GM18498 (cell line): Measurements from ENCODE around the gene SH3RF2.
A peak's percentile ranks its signal among the peaks of the same experiment; 100 is the strongest.
"Not testable (repeated sequence)": the region's sequence is repeated elsewhere in the genome, so short reads cannot be mapped to it uniquely, and the experiment has no call there.

ENCODE experiments used
- ATAC-seq: cut with Tn5 transposase; IDR thresholded peaks from one replicate; pipeline ENCODE4 v1.9.1; 2021; ENCODE audit warnings: mild to moderate bottlenecking, moderate library complexity; ENCODE audit not compliant: unreplicated experiment

SH3RF2 gene

DNA sequence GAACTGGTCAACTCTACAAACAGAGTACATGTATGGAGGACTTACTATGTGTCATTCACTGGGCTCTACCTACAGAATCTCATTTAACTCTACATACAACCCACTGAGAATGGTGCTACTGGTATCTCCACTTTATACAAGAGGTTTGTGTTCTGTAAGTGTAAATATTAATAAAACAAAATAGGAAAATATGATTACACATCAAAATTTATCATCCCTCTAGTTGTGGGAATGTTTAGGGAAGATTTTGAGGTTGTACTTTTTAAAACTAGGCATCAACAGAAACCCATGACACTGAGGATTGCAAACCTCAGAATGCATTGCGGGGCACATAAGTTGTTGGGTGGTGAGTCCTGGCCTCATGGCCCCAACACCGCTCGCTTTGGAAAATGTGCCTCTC, 11.7 kb downstream of the SH3RF2 start:
- no peak for ATAC-seq

DNA sequence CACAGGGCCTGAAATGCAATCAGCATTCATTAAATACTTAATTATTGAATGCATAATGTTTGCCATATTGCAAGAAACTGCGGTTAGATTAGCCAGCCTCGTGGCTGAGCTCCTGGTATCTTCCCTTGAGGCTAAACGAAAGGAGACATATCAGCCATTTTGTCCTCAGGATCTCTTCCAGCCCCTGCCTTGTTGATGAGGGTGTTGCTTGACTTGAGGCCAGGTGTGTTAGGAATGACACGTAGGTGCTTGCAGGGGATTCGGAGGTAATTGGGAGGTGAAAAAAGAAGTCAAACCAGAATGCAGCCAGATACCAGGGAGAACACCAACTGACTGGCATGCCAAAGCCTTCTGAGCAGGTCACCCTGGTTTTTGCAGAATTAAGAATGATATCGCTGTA, 12.5 kb downstream of the SH3RF2 start:
- no peak for ATAC-seq

DNA sequence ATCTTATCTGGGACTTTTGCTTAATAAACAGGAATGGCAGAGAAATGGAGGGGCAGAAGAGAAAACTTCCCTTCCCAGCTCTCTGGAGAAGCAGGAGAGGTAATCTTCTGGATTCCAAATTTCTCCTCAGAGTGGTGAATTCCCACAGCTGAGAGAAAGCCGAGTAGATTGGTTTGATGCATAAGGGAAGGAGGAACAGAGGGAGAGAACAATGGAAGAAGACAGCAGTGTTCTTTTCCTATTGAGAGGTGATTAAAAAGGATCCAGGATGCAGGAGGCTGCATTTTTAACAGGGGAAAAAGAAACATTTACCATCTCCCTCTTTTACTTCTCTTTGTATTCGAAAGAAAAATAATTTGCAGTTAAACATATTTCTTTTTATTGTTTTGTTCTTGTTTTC, 13.1 kb downstream of the SH3RF2 start:
- no peak for ATAC-seq

DNA sequence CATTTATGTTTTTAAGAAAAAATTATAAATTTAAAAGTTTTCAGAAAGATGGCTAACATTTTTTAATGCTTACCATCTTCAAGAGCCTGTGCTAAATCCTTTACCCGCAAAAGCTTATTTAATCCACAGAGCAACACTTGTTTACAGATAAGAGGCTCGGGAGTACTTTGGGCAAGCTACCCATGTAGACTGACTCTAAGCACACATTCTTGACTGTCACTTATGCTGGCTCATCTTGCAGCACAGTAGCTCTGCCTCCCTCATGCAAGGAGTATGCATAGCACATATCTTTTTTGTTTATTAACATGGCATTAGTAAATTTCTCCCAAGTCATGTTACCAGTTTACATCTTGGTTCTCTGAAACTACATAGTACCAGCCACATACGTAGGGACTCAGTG, 14.7 kb downstream of the SH3RF2 start:
- ATAC-seq = no peak

DNA sequence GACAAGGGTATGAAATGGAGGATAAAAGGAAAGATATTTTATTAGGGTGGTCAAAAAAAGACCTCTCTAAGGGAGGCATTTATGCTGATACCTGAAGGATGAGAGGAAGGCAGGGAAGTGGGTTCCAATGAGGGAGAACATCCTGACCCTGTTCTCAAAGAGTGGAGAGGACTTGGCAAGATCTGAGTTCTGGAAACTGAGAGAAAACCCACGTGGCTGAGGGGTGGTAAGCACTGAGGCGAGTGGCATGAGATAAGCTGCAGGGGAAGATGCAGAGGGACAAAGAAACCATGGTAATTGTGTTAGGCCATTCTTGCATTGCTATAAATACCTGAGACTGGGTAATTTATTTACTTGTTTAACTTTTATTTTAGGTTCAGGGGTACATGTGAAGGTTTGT, 16.8 kb downstream of the SH3RF2 start:
- ATAC-seq = no peak

DNA sequence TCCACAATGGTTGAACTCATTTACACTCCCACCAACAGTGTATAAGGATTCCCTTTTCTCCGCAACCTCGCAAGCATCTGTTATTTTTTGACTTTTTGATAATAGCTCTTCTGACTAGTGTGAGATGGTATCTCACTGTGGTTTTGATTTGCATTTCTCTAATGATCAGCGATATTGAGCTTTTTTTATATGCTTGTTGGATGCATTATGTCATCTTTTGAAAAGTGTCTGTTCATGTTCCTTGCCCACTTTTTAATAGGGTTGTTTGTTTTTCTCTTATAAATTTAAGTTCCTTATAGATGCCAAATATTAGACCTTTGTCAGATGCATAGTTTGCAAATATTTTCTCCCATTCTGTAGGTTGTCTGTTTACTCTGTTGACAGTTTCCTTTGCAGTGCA, 17.8 kb downstream of the SH3RF2 start:
- not testable (repeated sequence) for ATAC-seq

DNA sequence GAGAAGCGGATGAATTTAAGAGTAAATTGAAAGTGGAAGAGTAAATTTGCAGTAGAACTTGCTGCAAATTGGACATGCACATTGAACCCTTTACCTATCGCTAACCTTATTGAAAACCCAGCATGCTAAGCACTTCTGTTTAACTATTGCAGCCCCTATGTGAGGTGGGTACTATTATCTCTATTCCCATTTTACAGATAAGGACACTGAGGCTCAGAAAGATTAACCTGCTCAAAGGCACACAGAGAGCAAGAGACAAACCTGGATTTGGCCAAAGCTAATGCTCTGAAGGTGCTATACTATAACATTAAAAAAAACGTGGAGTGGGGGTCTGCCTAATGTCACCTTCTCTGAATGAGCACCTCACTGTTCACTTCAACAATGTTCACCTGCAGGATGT, 21.0 kb downstream of the SH3RF2 start:
- no peak for ATAC-seq

DNA sequence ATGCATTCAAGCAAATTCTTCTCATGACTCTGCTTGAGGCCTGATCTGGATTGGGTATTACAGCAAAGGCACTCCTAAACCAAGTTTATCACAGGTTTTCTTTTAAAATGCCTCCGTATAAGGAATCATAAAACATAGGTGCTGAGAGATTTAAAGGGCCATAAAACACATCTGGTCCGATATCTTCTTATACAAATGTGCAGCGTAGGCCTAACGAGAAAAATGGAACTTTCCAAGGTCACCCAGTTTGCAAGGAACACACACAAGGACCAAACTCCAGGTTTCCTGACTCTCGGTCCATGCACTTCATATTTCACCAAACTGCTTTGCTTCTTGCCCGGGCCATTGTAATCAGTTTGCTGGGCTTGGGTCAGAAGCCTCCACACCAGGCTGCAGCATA, 22.1 kb downstream of the SH3RF2 start:
- no peak for ATAC-seq

DNA sequence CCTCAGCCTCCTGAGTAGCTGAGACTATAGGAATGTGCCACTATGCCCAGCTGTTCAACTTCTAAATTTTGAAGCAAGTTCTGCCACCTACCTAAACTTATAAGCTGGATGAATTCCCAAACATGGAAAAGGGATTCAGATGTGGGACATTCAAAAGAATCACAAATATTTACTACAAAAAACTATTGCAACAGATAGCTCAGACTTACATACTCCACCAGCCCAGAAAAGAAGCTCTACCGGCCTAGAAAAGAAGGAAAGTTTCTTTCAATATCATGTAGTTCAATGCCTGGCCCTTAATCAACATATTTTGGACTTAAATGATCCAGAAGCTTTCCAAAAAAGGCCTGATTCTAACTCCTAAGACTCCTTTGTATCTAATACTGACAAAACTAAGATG, 23.8 kb downstream of the SH3RF2 start:
- ATAC-seq = no peak

DNA sequence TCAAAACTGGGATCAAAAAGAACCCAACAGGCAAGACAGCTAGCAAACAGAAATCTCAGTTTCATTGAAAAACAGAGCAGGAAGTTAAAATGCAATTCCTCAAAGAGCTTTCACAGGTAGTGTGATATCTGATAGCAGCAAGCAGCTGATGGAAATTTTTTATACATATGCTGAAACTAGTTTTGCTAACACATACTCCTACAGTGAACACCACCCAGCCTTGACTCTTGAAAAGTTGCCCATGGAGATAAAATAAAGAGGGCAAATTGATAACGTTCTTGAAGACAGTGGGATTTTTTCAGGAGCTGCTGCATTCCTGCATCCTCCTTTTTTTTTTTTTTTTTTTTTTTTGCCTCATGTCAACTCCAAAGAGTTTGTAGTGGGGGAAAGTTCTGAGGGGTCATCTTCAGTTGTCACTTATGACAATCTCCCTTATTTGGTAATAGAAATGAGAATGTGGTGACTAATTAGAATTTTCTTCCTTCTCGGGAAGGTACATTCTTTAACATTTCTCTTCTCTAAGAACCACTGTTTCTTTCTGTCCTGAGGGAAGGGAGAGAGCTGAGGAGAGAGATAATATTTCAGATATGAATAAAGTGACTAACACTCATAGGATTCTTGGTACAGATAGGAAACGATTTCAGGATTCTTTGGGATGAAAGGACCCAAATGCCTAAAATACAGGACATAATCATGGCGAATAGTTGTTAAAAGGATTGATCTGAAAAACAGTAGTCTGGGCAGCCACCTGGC, 24.6 kb downstream of the SH3RF2 start:
- no peak for ATAC-seq

DNA sequence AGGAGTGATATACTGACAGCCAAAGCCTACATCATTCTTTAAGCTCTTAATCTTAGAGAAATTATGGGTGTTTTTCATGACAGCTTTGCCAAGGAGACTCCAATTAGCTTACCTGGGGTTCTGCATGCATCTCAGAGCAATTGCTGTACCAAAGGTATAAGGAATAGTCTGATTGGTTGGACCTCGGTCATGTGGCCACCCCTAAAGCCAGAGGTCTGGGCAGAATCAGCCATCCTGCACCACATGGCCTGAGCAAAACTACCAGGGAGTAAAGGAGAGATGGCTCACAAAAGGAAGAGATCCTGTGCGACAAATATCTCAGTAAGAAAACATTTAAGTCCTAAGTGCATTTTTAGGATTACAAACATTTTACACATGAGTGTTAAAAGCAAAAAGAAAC, 25.6 kb downstream of the SH3RF2 start:
- no peak for ATAC-seq

DNA sequence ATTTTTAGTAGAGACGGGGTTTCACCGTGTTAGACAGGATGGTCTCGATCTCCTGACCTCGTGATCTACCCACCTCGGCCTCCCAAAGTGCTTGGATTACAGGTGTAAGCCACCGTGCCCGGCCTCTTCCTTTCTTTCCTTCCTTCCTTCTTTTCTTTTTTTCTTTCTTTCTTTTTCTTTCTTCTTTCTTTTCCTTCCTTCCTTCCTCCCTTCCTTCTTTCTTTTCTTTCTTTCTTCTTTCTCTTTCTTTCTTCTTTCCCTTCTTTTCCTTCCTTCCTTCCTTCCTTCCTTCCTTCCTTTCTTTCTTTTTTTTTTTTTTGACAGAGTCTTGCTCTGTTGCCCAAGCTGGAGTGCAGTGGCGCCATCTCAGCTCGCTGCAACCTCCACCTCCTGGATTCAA, 27.6 kb downstream of the SH3RF2 start:
- not testable (repeated sequence) for ATAC-seq

DNA sequence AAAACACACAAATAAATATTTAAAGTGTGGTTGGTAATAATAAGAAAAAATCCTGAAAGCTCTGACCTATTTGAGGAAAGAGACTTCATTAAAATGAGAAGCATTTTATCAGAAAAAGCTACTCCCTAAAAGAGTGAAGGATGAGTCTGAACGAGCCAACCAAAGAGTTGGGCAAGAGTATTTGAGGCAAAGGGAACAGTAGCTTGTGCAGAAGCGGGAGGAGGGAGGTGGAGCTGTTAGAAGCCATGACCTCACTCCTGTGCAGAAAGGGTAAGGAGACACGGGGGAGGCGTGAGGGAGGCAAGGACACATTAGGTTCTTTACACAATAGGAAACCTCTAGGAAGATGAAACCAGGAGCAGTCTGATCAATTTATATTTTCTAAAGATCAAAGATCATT, 29.4 kb downstream of the SH3RF2 start:
- no peak for ATAC-seq

DNA sequence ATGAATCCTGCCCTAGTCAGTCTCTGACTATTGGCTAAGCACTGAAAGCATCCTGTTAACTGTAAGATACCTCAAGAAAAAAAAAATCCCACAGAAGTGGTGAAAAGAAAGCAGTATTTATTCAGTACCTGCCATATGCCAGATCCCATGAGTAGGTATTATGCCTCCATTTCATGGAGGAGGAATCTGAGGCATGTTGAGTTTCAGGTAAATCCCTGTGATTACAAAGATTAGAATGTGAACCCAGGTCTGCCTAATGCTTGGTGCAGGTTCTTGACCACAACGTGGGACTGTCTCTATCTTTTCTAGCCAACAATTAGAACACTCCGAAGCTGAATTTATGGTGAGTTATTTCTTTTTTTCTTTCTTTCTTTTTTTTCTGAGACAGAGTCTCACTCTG, 30.9 kb downstream of the SH3RF2 start:
- no peak for ATAC-seq

DNA sequence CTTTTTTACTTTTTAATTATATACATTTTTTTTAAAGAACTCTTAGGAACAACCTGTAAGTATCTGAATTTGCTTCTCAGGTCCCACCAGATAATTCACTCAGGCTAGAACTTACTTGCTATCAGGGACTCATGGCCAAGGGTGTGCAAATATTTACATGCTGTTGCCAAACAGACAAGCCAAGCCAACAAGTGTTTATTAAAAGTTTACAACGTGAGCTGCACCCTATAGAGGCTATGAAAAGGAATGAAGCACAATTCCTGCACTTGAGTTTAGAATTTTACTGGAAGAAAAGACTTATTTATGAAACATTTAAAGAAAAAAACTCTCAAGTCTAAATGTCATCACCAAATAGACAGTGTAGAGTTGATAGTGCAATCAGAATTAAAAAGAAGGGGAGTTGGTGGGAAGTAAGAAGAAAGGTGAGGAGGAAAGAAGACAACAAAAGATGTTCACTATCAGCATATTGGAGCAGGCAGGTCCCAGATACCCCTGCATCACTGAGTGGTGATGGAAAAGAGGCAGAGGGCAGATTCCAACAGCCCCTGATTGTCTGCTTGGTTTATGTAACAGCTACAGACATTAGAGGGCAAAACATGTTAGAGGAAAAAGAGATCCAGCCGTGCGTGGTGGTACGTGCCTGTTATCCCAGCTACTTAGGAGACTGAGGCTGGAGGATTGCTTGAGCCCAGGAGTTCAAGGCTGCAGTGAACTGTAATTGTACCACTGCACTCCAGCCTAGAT, 32.8 kb downstream of the SH3RF2 start:
- no peak for ATAC-seq

DNA sequence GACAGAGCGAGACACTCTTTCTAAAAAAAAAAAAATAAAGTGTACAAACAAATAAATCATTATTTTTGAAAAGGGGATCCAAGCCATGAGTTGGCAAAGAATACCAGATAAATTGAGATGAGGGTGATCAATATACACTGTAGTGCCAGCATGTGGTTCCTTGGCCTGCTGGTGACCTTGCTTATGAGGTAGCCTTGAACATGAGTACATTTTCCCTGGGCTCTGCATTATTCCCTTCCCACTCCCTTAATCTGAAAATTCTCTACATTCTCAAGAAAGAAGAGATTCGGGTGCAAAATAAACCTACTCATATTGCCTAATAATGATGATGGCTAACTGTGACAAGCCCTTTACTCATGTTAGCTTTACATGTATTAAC, 33.3 kb downstream of the SH3RF2 start:
- no peak for ATAC-seq

DNA sequence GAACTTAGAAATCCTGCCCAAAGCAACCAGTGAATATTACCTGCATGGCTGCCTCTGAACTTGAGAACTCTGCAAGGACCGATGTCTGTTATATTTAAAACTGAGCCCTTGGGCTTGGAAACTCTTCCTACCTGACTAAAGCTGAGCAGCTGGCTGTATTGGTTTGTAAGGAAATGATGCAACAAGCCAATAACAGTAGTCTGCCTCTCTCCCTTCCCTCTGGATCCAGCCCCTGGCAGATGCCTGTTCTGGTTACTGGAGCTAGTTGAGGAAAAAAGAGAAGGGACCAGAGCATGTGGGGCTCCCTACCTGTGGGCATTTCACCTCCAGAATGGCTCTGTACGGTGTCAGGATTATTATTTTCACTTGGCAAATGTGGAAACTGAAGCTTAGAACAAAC, 34.7 kb downstream of the SH3RF2 start:
- ATAC-seq = no peak

DNA sequence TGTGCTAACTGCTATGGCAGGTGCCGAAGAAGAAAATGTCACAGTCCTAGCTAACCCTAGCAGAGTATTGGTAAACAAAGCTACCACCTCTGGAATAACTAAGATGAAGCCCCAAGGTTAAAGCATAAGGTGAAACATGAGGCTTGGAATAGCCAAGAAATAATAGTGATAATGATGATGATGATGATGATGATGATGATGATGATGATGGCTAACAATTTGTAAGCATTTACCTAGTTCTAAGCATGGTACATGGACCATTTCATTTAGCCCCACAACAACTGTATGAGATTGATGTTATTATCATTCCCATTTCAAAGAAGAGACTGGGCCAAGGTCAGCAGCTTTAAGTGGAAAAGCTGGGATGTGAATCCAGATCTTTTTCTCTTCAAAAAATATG, 35.3 kb downstream of the SH3RF2 start:
- no peak for ATAC-seq

DNA sequence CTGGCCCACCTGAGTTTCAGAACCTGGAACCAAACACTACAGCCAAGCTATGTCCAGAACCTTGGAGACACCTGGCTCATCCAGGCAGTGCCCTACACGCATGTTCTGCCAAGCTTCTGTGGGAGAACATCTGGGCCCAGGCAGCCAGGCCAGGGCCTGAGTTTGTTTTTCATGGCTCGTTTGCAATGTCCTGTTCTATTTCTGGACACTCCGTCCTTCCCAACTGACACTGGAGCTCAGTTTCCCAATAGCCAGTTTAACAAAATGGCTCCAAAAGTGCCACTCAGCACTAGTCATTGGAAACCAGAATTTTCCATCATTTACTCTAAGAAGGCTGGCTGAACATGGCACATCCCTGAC, 38.6 kb downstream of the SH3RF2 start:
- no peak for ATAC-seq

DNA sequence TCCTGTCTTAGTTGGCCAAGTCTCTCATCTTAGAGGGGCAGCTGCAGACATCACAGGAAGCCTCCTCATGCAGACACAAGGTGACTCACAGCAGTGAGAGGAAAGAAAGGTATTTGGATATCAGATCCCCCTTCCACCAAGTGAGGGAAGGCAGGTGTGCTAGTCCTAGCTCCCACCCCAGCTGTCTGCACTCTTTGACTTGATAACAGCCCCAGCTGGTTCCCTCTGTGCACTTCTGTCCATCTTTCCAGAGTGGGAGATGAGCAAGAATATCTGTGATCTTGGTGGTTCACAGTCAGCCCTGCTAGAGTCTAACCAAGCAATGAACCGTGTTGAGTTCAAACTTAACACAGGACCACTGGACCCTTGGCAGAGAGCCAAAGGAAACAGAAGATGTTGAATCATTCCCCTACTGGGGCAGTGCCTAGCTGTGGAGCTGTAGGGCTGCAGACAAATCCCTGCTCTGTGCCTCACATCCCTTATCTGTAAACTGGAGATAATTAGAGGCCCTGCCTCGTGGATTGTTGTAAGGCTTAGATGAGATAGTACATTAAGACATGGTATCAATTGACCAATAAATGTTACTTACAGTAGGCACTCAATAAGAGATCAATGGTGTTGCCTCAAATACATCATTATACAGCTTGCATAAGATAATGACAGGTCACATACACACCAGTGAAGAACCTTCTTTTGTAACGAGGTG, 39.1 kb downstream of the SH3RF2 start:
- peak; percentile 47 for ATAC-seq

DNA sequence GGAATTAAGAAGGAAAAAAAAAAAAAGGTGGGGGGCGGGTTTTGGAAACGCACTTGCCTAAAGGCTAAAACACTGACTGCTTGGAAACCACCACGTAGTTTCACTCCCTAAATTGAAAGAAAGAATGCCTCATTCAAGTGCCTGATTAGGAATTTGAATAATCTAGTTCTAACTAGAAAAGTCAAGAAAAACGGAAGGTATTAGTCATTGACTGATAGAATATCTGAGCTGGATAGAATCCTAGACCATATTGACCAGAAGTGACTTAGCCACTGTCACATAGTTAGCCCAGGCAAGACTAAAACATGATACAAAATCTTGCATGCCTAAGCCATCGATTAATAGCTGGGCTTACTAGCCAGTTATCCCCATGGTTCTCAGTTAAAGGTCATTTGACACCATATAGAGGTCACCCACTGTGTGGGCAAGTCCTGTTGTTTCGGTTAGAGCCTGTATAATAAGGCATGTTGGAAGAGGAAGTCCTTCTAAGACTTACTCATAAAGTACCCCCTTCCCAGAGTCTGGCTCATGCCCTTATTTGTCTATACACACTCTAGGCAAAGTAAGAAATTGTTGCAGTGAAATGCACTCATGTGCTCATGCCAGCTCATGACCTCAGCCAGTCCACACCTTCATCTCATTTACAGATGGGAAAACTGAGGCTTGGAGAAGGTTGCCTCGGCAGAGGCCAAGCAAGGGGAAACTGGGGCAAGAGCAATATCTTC, 40.2 kb downstream of the SH3RF2 start:
- peak; percentile 74 for ATAC-seq
